HL-60 (cell line): ENCODE data around the gene AGTR1.

ENCODE experiments used
- GABPA ChIP-seq: IDR thresholded peaks from 2 replicates; pipeline ENCODE4 v1.6.1; 2012; ENCODE audit warnings: low read depth
- POLR2AphosphoS5 ChIP-seq: IDR thresholded peaks from 2 replicates; pipeline ENCODE4 v1.6.1; 2012; ENCODE audit warnings: low read depth
- SPI1 ChIP-seq: IDR thresholded peaks from 2 replicates; pipeline ENCODE4 v1.6.1; 2012; ENCODE audit warnings: low read depth, mild to moderate bottlenecking, borderline replicate concordance
- TF ChIP-seq, protein P1 (sequence below): IDR thresholded peaks from one replicate; pipeline ENCODE4 v1.5.1; 2011; ENCODE audit warnings: low read length, control low read depth, inconsistent platforms; ENCODE audit not compliant: insufficient read depth
- TF ChIP-seq, protein P2 (sequence below): IDR thresholded peaks from 2 replicates; pipeline ENCODE4 v1.6.1; 2012; ENCODE audit warnings: low read depth; ENCODE audit not compliant: insufficient replicate concordance

GRCh38 chr3:148757238-148758215, 59.8 kb downstream of the AGTR1 start:
- TF ChIP-seq, protein P1, sequence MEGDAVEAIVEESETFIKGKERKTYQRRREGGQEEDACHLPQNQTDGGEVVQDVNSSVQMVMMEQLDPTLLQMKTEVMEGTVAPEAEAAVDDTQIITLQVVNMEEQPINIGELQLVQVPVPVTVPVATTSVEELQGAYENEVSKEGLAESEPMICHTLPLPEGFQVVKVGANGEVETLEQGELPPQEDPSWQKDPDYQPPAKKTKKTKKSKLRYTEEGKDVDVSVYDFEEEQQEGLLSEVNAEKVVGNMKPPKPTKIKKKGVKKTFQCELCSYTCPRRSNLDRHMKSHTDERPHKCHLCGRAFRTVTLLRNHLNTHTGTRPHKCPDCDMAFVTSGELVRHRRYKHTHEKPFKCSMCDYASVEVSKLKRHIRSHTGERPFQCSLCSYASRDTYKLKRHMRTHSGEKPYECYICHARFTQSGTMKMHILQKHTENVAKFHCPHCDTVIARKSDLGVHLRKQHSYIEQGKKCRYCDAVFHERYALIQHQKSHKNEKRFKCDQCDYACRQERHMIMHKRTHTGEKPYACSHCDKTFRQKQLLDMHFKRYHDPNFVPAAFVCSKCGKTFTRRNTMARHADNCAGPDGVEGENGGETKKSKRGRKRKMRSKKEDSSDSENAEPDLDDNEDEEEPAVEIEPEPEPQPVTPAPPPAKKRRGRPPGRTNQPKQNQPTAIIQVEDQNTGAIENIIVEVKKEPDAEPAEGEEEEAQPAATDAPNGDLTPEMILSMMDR = no peak
- TF ChIP-seq SPI1 (no peak), POLR2AphosphoS5 (peak; percentile 49; the same call in 1 of the 2 replicates), GABPA (0 out of 2 replicates have a peak, but pooled peaks have one; percentile 4)
- TF ChIP-seq, protein P2, sequence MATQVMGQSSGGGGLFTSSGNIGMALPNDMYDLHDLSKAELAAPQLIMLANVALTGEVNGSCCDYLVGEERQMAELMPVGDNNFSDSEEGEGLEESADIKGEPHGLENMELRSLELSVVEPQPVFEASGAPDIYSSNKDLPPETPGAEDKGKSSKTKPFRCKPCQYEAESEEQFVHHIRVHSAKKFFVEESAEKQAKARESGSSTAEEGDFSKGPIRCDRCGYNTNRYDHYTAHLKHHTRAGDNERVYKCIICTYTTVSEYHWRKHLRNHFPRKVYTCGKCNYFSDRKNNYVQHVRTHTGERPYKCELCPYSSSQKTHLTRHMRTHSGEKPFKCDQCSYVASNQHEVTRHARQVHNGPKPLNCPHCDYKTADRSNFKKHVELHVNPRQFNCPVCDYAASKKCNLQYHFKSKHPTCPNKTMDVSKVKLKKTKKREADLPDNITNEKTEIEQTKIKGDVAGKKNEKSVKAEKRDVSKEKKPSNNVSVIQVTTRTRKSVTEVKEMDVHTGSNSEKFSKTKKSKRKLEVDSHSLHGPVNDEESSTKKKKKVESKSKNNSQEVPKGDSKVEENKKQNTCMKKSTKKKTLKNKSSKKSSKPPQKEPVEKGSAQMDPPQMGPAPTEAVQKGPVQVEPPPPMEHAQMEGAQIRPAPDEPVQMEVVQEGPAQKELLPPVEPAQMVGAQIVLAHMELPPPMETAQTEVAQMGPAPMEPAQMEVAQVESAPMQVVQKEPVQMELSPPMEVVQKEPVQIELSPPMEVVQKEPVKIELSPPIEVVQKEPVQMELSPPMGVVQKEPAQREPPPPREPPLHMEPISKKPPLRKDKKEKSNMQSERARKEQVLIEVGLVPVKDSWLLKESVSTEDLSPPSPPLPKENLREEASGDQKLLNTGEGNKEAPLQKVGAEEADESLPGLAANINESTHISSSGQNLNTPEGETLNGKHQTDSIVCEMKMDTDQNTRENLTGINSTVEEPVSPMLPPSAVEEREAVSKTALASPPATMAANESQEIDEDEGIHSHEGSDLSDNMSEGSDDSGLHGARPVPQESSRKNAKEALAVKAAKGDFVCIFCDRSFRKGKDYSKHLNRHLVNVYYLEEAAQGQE = no peak
